ENCODE results near the gene USP40.

Gene USP40

DNA sequence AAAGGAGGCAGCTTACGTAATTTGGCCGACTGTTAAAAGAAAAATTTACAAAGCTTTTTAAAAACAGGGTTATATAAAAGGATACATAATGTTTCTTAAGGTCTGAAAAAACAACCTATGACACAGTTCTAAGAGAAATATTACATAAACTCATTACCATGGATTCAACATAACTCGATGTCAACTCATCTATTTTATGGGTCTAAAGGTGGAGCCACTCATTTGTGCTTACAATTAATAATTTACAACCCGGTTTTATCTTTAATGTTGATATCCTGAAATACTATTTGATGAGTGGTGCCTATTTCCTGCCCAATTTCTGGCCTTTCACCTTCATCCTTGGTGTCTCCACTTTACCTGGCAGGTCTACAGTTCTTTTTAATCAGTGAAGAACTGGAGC is 15.1 kb downstream of the USP40 start:
- DNase-seq: no peak

DNA sequence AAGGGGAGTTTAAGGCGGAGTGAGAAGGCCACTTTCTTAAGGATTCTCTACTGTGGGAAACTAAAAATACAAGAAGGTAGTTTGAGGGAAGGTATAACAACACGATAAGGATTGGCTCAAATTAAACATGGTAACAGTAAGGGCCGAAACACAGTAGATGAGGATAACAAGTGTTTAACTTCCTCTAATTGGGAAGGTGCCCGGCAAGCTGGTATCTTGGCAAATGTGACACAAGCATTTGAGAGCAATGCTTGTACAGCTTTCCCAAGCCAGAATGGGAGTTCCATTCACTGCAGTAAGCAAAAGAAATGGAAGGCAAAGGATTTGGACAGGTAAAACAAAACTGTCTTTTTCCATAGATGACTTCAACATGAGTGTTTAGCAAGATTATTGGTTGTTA is 19.8 kb downstream of the USP40 start:
- no peak for DNase-seq

GRCh38 chr2:233546101-233546500 is 20.5 kb downstream of the USP40 start:
- DNase-seq: no peak

GRCh38 chr2:233544200-233544610 is 22.4 kb downstream of the USP40 start:
- DNase-seq: no peak

DNA sequence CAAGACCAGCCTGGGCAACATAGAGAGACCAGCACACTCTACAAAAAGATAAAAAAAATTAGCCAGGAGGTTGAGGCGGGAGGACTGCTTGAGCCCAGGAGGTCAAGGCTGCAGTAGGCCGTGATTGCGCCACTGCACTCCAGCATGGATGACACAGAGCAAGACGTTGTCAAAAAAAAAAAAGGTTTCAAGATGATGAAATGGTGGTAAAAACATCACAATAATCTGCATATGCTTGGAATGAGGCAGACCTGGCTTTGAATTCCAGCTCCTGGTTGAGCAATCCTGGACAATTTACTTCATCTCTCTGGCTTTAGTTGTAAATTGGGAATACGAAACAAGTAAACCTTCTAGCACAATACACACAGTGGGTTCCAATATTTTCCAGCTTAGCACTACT is 24.1 kb downstream of the USP40 start:
- DNase-seq: no peak

GRCh38 chr2:233538741-233539140 is 27.8 kb downstream of the USP40 start:
- DNase-seq: no peak

DNA sequence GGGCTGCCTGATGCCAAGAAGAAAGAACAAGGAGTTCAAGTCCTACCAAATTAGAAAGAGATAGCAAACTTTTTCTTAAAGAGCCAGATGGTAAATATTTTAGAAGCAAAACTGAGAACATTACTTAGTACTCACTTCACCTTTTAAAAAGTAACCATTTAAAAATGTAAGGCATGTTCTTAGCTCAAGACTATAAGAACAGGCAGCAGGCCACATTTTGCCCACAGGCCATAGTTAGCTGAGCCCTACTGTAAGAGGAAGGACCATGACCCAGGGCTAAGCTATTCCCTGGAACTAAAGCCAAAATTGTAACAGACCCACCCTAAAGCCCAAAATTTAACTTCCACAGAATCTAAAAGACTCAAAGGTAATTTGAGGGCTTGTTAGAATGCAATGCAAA is 31.3 kb downstream of the USP40 start:
- no peak for DNase-seq

DNA sequence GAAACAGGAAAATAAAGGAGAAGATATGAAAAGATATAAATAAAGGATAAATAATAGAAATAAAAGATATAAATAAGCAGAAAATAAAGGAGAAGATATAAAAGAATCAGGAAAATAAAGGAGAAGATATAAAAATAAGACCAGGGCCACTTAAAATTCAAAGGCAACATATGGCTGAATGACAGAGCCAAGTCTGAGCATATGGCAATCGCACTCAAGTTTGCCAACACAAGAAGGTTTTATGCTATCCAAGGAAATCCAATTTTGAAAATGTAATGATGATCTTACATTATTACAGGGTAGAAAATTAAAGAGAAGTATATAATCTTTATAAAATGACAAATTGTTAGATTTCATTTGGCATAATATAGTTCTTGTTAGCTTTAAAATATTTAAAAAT is 33.6 kb downstream of the USP40 start:
- DNase-seq: no peak

GRCh38 chr2:233531955-233532354 is 34.6 kb downstream of the USP40 start:
- no peak for DNase-seq

DNA sequence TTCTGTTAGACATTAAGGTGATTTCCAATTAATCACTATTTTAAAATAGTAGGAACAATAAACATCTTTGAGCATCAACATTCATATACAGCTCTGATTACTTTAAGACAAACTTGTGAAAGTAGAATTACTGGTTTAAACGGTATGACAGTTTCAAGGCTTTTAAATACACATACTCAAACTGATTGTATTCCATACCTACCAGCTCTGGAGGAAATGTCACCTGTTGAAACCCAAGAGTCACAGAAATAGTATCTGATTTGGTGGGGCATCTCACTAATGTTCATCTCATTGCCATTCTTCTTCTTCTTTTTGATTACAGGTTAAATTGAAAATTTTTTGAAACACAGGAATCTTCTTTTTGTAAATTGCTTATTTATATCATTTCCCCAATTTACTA is 36.2 kb downstream of the USP40 start:
- no peak for DNase-seq

GRCh38 chr2:233528182-233528581 is 38.4 kb downstream of the USP40 start:
- no peak for DNase-seq

GRCh38 chr2:233525791-233526190 is 40.8 kb downstream of the USP40 start:
- DNase-seq: no peak

- DNase-seq: no peak
Measured at GRCh38 chr2:233519787-233520611, 46.6 kb downstream of the USP40 start.

- DNase-seq: no peak
Measured at GRCh38 chr2:233513953-233514655, 52.5 kb downstream of the USP40 start.

DNA sequence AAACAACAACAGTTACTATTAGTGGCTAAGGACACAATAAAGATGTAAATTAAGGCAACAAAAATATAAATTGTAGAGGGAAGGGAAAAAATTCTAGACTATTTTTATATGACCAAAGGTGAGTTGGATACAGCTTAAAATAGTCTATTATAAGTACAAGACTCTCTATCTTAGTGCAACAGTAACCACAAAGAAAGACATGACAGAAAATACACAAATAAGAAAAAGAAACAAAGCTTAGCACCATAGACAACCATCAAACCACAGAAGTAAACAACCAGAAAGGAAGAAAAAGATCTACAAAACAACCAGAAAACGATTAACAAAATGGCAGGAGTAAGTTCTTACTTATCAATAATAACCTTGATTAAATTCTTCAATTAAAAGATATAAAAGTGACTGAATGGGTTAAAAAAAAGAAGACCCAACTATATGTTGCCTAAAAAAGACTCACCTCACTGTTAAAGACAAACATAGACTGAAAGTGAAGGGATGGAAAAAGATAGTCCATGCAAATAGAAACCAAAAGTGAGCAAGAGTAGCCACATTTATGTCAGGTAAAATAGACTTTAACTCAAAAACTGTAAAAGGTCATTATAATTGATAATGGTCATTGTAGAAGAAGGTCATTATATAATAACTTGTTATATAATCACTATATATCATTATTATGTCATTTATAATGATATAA is 62.5 kb downstream of the USP40 start:
- no peak for DNase-seq

DNA sequence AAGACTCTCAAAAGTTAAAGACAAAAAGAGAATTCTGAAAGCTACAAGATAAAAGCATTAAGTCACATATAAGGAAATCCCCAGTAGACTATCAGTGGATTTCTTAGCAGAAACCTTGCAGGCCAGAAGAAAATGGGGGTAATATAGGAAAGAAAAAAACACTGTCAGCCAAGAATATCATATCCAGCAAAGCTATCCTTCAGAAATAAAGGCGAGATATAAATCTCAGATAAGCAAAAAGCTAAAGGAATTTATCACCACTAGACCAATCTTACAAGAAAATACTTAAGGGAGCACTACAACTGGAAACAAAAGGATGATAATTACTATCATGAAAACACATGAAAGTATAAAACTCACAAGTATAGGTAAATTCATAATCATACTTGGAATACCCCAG is 63.1 kb downstream of the USP40 start:
- no peak for DNase-seq

DNA sequence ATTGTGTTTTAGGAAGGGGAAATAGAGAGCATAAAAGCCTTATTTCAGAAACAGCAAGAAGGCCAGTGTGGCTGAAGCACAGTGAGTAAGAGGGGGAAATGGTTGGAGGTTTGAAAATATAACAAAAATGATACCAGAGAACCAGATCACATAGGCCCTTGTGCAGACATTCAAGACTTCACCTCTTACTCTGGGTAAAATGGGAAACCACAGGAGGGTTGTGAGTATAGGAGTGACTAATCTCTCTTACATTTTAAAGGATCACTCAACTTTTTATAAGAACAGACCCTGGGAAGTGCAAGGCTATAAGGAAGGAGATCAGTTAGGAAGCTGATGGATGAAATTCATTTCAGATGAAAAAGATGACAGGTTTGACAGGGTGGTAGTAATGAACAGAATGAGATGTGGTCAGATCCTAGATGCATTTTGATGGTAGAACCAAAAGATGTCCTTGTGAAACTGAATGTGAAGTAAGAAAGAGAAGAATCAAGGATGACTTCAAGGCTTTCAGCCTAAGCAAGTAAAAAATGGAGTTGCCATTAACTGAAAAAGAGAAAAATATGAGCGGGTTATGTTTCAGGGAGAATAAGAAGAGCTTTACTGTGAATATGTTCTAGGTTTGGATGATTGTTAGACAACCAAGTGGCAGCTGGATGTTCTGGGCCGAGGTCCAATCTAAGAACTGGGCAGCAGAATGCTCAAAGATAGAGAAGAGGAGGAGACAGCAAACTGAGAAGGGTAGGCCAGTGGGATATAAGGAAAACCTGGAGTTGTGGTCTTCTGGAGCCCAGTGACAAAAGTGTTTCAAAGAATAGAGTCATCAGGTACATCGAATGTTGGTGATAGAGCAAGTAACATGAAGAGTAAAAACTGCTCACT is 65.1 kb downstream of the USP40 start:
- no peak for DNase-seq

DNA sequence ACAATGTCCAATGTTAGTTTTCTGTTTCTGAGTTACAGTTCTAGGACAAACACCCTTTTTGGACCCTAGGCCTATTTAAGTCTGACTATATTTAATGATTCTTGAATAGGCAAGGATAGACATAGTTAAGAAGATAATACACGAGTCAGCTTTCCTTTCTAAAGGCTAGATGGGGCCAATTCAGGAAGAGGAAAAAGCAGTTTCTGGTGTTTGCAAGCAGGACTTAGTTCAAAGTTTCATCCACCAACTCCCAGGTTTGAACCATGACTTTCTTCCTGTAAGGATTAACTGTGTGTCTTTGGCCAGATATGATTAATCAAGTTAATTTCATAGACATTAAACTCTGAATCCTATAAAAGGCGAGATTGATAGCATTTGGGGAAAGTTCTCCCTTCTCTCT is 66.7 kb downstream of the USP40 start:
- DNase-seq: no peak

DNA sequence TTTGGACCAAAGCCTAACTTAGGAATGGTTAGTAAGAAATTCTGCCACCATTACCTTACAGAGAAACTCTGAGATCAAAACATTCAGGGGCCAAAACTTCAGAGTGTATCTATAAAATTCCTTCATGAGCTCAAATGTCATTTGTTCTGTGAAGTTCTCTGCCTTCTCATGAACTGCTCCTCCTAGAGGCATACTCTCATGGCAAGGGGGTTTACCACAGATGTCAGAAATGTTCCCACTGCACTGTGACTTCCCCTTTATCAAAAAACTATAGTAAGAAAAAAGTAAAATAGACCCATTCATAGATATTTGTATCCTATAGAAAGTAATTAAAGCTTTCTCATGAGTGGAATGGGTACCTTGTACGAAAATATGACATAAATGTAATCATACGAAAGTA is 68.5 kb downstream of the USP40 start:
- peak; percentile 38 to 45 for DNase-seq

GRCh38 chr2:233497692-233498091 is 68.9 kb downstream of the USP40 start:
- no peak for DNase-seq

GRCh38 chr2:233495503-233496496 is 70.8 kb downstream of the USP40 start:
- no peak for DNase-seq

GRCh38 chr2:233492751-233493150 is 73.8 kb downstream of the USP40 start:
- DNase-seq: no peak

Data from Kasumi-1 (cell line).